ENCODE measurements around the gene C4orf17. TPM values are rescaled to one million over a fixed set of nuclear protein-coding genes. Genes with fewer than 3 reads are reported as not detected.

The C4orf17 gene
- total RNA-seq, 1 experiment from 2014 or later = not detected

DNA sequence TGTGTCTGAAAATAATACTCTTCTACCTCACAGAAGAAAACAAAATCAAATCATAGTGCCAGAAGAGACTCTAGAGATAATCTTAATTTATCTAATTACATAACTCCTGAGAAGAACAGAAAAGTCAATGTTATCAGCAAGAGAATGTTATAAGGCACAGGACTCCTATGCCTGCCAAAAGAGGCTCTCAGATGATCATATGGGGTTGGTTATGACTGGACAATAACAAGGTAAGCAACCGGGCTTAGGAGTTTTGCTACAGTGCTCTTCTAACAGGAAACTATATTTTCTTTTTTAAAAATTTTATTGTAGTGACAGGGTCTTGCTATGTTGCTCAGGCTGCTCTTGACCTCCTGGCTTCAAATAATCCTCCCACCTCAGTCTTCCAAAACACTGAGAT, 3.5 kb upstream of the C4orf17 start:
- no peaks in the 10 kb centered on the region for H3K36me3 Mint-ChIP-seq
- TF ChIP-seq, protein P1, sequence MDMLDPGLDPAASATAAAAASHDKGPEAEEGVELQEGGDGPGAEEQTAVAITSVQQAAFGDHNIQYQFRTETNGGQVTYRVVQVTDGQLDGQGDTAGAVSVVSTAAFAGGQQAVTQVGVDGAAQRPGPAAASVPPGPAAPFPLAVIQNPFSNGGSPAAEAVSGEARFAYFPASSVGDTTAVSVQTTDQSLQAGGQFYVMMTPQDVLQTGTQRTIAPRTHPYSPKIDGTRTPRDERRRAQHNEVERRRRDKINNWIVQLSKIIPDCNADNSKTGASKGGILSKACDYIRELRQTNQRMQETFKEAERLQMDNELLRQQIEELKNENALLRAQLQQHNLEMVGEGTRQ (CRISPR knock-in tag; IDR thresholded peaks at IDR 0.05) = no peak
- TF ChIP-seq TP53 (CRISPR knock-in tag; IDR thresholded peaks at IDR 0.05) (no peak), FOXJ3 (CRISPR knock-in tag; IDR thresholded peaks at IDR 0.05; ENCODE audit: borderline replicate concordance) (no peak), ZBTB21 (CRISPR knock-in tag; IDR thresholded peaks at IDR 0.05; ENCODE audit: borderline replicate concordance) (no peak), SMAD3 (CRISPR knock-in tag; IDR thresholded peaks at IDR 0.05; ENCODE audit: borderline replicate concordance) (no peak), MXD4 (CRISPR knock-in tag; IDR thresholded peaks at IDR 0.05; ENCODE audit: borderline replicate concordance) (no peak), ZNF219 (CRISPR knock-in tag; IDR thresholded peaks at IDR 0.05; ENCODE audit: borderline replicate concordance) (no peak), GRHL2 (CRISPR knock-in tag; IDR thresholded peaks at IDR 0.05; ENCODE audit: insufficient replicate concordance, severe bottlenecking) (no peak)
- TF ChIP-seq, protein P2, sequence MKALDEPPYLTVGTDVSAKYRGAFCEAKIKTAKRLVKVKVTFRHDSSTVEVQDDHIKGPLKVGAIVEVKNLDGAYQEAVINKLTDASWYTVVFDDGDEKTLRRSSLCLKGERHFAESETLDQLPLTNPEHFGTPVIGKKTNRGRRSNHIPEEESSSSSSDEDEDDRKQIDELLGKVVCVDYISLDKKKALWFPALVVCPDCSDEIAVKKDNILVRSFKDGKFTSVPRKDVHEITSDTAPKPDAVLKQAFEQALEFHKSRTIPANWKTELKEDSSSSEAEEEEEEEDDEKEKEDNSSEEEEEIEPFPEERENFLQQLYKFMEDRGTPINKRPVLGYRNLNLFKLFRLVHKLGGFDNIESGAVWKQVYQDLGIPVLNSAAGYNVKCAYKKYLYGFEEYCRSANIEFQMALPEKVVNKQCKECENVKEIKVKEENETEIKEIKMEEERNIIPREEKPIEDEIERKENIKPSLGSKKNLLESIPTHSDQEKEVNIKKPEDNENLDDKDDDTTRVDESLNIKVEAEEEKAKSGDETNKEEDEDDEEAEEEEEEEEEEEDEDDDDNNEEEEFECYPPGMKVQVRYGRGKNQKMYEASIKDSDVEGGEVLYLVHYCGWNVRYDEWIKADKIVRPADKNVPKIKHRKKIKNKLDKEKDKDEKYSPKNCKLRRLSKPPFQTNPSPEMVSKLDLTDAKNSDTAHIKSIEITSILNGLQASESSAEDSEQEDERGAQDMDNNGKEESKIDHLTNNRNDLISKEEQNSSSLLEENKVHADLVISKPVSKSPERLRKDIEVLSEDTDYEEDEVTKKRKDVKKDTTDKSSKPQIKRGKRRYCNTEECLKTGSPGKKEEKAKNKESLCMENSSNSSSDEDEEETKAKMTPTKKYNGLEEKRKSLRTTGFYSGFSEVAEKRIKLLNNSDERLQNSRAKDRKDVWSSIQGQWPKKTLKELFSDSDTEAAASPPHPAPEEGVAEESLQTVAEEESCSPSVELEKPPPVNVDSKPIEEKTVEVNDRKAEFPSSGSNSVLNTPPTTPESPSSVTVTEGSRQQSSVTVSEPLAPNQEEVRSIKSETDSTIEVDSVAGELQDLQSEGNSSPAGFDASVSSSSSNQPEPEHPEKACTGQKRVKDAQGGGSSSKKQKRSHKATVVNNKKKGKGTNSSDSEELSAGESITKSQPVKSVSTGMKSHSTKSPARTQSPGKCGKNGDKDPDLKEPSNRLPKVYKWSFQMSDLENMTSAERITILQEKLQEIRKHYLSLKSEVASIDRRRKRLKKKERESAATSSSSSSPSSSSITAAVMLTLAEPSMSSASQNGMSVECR (CRISPR knock-in tag; IDR thresholded peaks at IDR 0.05; ENCODE audit: borderline replicate concordance) = no peak
- TF ChIP-seq, protein P3, sequence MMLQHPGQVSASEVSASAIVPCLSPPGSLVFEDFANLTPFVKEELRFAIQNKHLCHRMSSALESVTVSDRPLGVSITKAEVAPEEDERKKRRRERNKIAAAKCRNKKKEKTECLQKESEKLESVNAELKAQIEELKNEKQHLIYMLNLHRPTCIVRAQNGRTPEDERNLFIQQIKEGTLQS (CRISPR knock-in tag; conservative IDR thresholded peaks at IDR 0.05) = no peak
- TF ChIP-seq, protein P4, sequence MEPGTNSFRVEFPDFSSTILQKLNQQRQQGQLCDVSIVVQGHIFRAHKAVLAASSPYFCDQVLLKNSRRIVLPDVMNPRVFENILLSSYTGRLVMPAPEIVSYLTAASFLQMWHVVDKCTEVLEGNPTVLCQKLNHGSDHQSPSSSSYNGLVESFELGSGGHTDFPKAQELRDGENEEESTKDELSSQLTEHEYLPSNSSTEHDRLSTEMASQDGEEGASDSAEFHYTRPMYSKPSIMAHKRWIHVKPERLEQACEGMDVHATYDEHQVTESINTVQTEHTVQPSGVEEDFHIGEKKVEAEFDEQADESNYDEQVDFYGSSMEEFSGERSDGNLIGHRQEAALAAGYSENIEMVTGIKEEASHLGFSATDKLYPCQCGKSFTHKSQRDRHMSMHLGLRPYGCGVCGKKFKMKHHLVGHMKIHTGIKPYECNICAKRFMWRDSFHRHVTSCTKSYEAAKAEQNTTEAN (CRISPR knock-in tag; IDR thresholded peaks at IDR 0.05) = no peak
- TF ChIP-seq, protein P5, sequence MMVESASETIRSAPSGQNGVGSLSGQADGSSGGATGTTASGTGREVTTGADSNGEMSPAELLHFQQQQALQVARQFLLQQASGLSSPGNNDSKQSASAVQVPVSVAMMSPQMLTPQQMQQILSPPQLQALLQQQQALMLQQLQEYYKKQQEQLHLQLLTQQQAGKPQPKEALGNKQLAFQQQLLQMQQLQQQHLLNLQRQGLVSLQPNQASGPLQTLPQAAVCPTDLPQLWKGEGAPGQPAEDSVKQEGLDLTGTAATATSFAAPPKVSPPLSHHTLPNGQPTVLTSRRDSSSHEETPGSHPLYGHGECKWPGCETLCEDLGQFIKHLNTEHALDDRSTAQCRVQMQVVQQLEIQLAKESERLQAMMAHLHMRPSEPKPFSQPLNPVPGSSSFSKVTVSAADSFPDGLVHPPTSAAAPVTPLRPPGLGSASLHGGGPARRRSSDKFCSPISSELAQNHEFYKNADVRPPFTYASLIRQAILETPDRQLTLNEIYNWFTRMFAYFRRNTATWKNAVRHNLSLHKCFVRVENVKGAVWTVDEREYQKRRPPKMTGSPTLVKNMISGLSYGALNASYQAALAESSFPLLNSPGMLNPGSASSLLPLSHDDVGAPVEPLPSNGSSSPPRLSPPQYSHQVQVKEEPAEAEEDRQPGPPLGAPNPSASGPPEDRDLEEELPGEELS (CRISPR knock-in tag; IDR thresholded peaks at IDR 0.05) = no peak
- TF ChIP-seq, protein P6, sequence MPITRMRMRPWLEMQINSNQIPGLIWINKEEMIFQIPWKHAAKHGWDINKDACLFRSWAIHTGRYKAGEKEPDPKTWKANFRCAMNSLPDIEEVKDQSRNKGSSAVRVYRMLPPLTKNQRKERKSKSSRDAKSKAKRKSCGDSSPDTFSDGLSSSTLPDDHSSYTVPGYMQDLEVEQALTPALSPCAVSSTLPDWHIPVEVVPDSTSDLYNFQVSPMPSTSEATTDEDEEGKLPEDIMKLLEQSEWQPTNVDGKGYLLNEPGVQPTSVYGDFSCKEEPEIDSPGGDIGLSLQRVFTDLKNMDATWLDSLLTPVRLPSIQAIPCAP (CRISPR knock-in tag; IDR thresholded peaks at IDR 0.05) = no peak
- TF ChIP-seq, protein P7, sequence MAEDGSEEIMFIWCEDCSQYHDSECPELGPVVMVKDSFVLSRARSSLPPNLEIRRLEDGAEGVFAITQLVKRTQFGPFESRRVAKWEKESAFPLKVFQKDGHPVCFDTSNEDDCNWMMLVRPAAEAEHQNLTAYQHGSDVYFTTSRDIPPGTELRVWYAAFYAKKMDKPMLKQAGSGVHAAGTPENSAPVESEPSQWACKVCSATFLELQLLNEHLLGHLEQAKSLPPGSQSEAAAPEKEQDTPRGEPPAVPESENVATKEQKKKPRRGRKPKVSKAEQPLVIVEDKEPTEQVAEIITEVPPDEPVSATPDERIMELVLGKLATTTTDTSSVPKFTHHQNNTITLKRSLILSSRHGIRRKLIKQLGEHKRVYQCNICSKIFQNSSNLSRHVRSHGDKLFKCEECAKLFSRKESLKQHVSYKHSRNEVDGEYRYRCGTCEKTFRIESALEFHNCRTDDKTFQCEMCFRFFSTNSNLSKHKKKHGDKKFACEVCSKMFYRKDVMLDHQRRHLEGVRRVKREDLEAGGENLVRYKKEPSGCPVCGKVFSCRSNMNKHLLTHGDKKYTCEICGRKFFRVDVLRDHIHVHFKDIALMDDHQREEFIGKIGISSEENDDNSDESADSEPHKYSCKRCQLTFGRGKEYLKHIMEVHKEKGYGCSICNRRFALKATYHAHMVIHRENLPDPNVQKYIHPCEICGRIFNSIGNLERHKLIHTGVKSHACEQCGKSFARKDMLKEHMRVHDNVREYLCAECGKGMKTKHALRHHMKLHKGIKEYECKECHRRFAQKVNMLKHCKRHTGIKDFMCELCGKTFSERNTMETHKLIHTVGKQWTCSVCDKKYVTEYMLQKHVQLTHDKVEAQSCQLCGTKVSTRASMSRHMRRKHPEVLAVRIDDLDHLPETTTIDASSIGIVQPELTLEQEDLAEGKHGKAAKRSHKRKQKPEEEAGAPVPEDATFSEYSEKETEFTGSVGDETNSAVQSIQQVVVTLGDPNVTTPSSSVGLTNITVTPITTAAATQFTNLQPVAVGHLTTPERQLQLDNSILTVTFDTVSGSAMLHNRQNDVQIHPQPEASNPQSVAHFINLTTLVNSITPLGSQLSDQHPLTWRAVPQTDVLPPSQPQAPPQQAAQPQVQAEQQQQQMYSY (CRISPR knock-in tag; IDR thresholded peaks at IDR 0.05) = no peak
- peaks cover 4% of the 10 kb centered on the region for H3K4me1 Mint-ChIP-seq
- no peak overlapping the region for H3K27ac Mint-ChIP-seq
- H3K4me3 Mint-ChIP-seq = no peak overlapping the region
- CTCF ChIA-PET = no interaction called here
- ATAC-seq = no peak
- H3K9me3 Mint-ChIP-seq = peaks cover 28% of the 10 kb centered on the region
- H3K27me3 Mint-ChIP-seq (ENCODE audit: low read depth) = no peaks in the 10 kb centered on the region; the same call in 1 of the 2 replicates
- POLR2A ChIA-PET = no interaction called here
- no peak for DNase-seq (ENCODE audit: low spot score)
